ENCODE data around the gene SDHC. TPM values are rescaled to one million over a fixed set of nuclear protein-coding genes. Genes with fewer than 3 reads are reported as not detected.
"Not testable (repeated sequence)": the region's sequence is repeated elsewhere in the genome, so short reads cannot be mapped to it uniquely, and the experiment has no call there.

Gene SDHC
- total and polyA plus RNA-seq, 2 donors (not counting 1 experiment from before 2014, with no cell fraction given) = 78.3 to 109 TPM

- peaks cover 25% of the 10 kb centered on the region for H3K4me1 Mint-ChIP-seq
- Histone ChIP-seq H3K4me1 (ENCODE audit: control insufficient read depth in 2 of 2, insufficient read depth in 2 of 2, low read length in 2 of 2) (peaks cover 8 to 10% of the 10 kb centered on the region in 2 donors), H3K9me3 (ENCODE audit: control extremely low read depth in 1 of 3, control insufficient read depth in 2 of 3, insufficient read depth in 1 of 3, low read length in 2 of 3) (peaks cover 0 to 6% (median 0%) of the 10 kb centered on the region in 3 donors), H2AFZ (ENCODE audit: insufficient read depth, low read depth, low read length, poor library complexity, severe bottlenecking) (no peak overlapping the region), H3K27me3 (replicated peaks in 1 of 4; ENCODE audit: control extremely low read depth in 1 of 4, control insufficient read depth in 3 of 4, insufficient read depth in 4 of 4, low read length in 3 of 4) (no peaks in the 10 kb centered on the region), H3K4me3 (ENCODE audit: control extremely low read depth in 1 of 5, extremely low read depth in 1 of 5, insufficient read depth in 1 of 5, low read depth in 2 of 5, low read length in 4 of 5) (no peak overlapping the region), H3K4me2 (replicated peaks; ENCODE audit: low read depth, low read length, poor library complexity, severe bottlenecking) (no peak overlapping the region), H3K27ac (ENCODE audit: low read length in 2 of 2) (no peak overlapping the region), H4K20me1 (ENCODE audit: control insufficient read depth, insufficient read depth, low read length, poor library complexity, severe bottlenecking) (no peaks in the 10 kb centered on the region), H3K79me2 (ENCODE audit: control insufficient read depth, insufficient read depth, low read length) (peaks cover 18% of the 10 kb centered on the region), H3K9ac (ENCODE audit: low read length) (no peak overlapping the region), H3K36me3 (replicated peaks in 1 of 2; ENCODE audit: control extremely low read depth in 1 of 2, control insufficient read depth in 1 of 2, extremely low read depth in 1 of 2, insufficient read depth in 2 of 2, low read length in 1 of 2) (peaks cover 2 to 4% of the 10 kb centered on the region in 2 experiments)
- WGBS (ENCODE audit: insufficient coverage) = 71% methylated on average over 10 of the region's 11 CpGs
- H3K27me3 Mint-ChIP-seq = no peaks in the 10 kb centered on the region
- DNase-seq (no peak), ATAC-seq (ENCODE audit: low read depth) (no peak)
- CTCF ChIA-PET = no interaction called here
- no peak overlapping the region for H3K27ac Mint-ChIP-seq
- no peaks in the 10 kb centered on the region for H3K9me3 Mint-ChIP-seq (ENCODE audit: insufficient read depth)
- no peak overlapping the region for H3K4me3 Mint-ChIP-seq
- POLR2A ChIA-PET = no interaction called here
- intact Hi-C loops (cut with micrococcal nuclease) = no loop called here
- TF ChIP-seq EZH2 (IDR thresholded peaks at IDR 0.05; ENCODE audit: borderline replicate concordance, insufficient read depth, low read depth, low read length, poor library complexity, severe bottlenecking) (no peak), CTCF (IDR thresholded peaks at IDR 0.05) (no peak)
Measured at GRCh38 chr1:161404051-161404597, 89.9 kb downstream of the SDHC start.

GRCh38 chr1:161406551-161406950 is 92.4 kb downstream of the SDHC start:
- H3K27ac ChIP-seq (ENCODE audit: low read length in 2 of 2); H3K4me3 Mint-ChIP-seq; POLR2A ChIA-PET; DNase-seq; H3K27ac Mint-ChIP-seq; H3K4me1 ChIP-seq (ENCODE audit: control insufficient read depth in 2 of 2, insufficient read depth in 2 of 2, low read length in 2 of 2); ATAC-seq (ENCODE audit: low read depth); H3K9me3 ChIP-seq (ENCODE audit: control extremely low read depth in 1 of 3, control insufficient read depth in 2 of 3, insufficient read depth in 1 of 3, low read length in 2 of 3); H4K20me1 ChIP-seq (ENCODE audit: control insufficient read depth, insufficient read depth, low read length, poor library complexity, severe bottlenecking); H3K27me3 Mint-ChIP-seq; intact Hi-C loops (cut with micrococcal nuclease); H3K4me2 ChIP-seq (replicated peaks; ENCODE audit: low read depth, low read length, poor library complexity, severe bottlenecking); H3K4me3 ChIP-seq (ENCODE audit: control extremely low read depth in 1 of 5, extremely low read depth in 1 of 5, insufficient read depth in 1 of 5, low read depth in 2 of 5, low read length in 4 of 5); H3K9me3 Mint-ChIP-seq (ENCODE audit: insufficient read depth); CTCF ChIA-PET; H3K9ac ChIP-seq (ENCODE audit: low read length); H3K36me3 ChIP-seq (replicated peaks in 1 of 2; ENCODE audit: control extremely low read depth in 1 of 2, control insufficient read depth in 1 of 2, extremely low read depth in 1 of 2, insufficient read depth in 2 of 2, low read length in 1 of 2); H3K27me3 ChIP-seq (replicated peaks in 1 of 4; ENCODE audit: control extremely low read depth in 1 of 4, control insufficient read depth in 3 of 4, insufficient read depth in 4 of 4, low read length in 3 of 4); H2AFZ ChIP-seq (ENCODE audit: insufficient read depth, low read depth, low read length, poor library complexity, severe bottlenecking): not testable (repeated sequence)
- peaks cover 14% of the 10 kb centered on the region for H3K79me2 ChIP-seq (ENCODE audit: control insufficient read depth, insufficient read depth, low read length)
- WGBS (ENCODE audit: insufficient coverage) = 98% methylated on average over 10 of the region's 17 CpGs
- H3K4me1 Mint-ChIP-seq = peaks cover 23% of the 10 kb centered on the region

All from B cell (primary cell).